Hepatocyte (in vitro differentiated cells): ENCODE results near the gene IRAK1. TPM values are rescaled to one million over a fixed set of nuclear protein-coding genes. Genes with fewer than 3 reads are reported as not detected.

Experiments used
- DNase-seq: peaks from one replicate; pipeline ENCODE4 v3.0.0-alpha.2; 2016; ENCODE audit warnings: low spot score
- H2AFZ ChIP-seq: fragments of 200-600 bp; sonication (generic); 2 replicates; pipeline ENCODE4 v1.6.0; 2016; ENCODE audit warnings: antibody characterized with exemption, mild to moderate bottlenecking
- H3K27ac ChIP-seq: fragments of 200-600 bp; sonication (generic); 2 replicates; pipeline ENCODE4 v1.5.1; 2016; ENCODE audit warnings: mild to moderate bottlenecking
- H3K27me3 ChIP-seq: fragments of 200-600 bp; sonication (generic); 2 replicates; pipeline ENCODE4 v1.6.1; 2016
- H3K36me3 ChIP-seq: fragments of 200-600 bp; sonication (generic); replicated peaks from 2 replicates; pipeline ENCODE4 v1.5.1; 2016; ENCODE audit warnings: low read depth; ENCODE audit not compliant: insufficient read depth
- H3K4me1 ChIP-seq: fragments of 200-600 bp; sonication (generic); 2 replicates; pipeline ENCODE4 v1.5.1; 2016; ENCODE audit warnings: mild to moderate bottlenecking, moderate library complexity; ENCODE audit not compliant: insufficient read depth
- H3K4me2 ChIP-seq: fragments of 200-600 bp; sonication (generic); 2 replicates; pipeline ENCODE4 v1.6.0; 2016
- H3K4me3 ChIP-seq: fragments of 200-600 bp; sonication (generic); 2 replicates; pipeline ENCODE4 v1.5.1; 2016; ENCODE audit warnings: mild to moderate bottlenecking
- H3K79me2 ChIP-seq: fragments of 200-600 bp; sonication (generic); 2 replicates; pipeline ENCODE4 v1.6.0; 2017; ENCODE audit warnings: mild to moderate bottlenecking
- H3K9me2 ChIP-seq: fragments of 200-600 bp; sonication (generic); replicated peaks from 2 replicates; pipeline ENCODE4 v1.6.0; 2017; ENCODE audit warnings: mild to moderate bottlenecking; ENCODE audit not compliant: insufficient read depth
- H3K9me3 ChIP-seq: fragments of 200-600 bp; sonication (generic); 2 replicates; pipeline ENCODE4 v1.5.1; 2016; ENCODE audit warnings: low read depth, mild to moderate bottlenecking
- H4K20me1 ChIP-seq: fragments of 200-600 bp; sonication (generic); 2 replicates; pipeline ENCODE4 v1.6.0; 2016; ENCODE audit warnings: mild to moderate bottlenecking; ENCODE audit not compliant: insufficient read depth, poor library complexity, severe bottlenecking
- CTCF ChIP-seq: fragments of 200-600 bp; sonication (generic); IDR thresholded peaks from 2 replicates; pipeline ENCODE4 v1.5.1; 2016; ENCODE audit warnings: antibody characterized with exemption, mild to moderate bottlenecking; ENCODE audit not compliant: poor library complexity
- EZH2 ChIP-seq: fragments of 200-600 bp; sonication (generic); IDR thresholded peaks from 2 replicates; pipeline ENCODE4 v1.6.1; 2016; ENCODE audit warnings: antibody characterized with exemption, mild to moderate bottlenecking, borderline replicate concordance
- EZH2phosphoT487 ChIP-seq: fragments of 200-600 bp; sonication (generic); IDR thresholded peaks from one replicate; pipeline ENCODE4 v1.6.1; 2018; ENCODE audit warnings: antibody characterized with exemption, mild to moderate bottlenecking, low read depth, moderate library complexity; ENCODE audit not compliant: unreplicated experiment, severe bottlenecking
- WGBS: methylation state at CpG from one replicate; pipeline ENCODE4 v1.1.6; 2016; ENCODE audit warnings: low lambda C conversion rate; ENCODE audit errors: missing lambda C conversion rate; 5-methylcytosine and 5-hydroxymethylcytosine counted together
- polyA plus RNA-seq: library from polyadenylated mRNA; unstranded; fragments of >200 nt; fragmentation: Nextera tagmentation; extraction: Ambion mirVana; gene quantifications from 2 replicates; pipeline ENCODE4 v1.2.1, GENCODE V29; 2016
- total RNA-seq: library from RNA; depleted of rRNA; stranded (reverse); fragments of >200 nt; gene quantifications from 2 replicates; pipeline ENCODE4 v1.2.3, GENCODE V29; 2014

IRAK1 gene
- total and polyA plus RNA-seq, 2 experiments from 2014 or later = 44.1 to 99.4 TPM

GRCh38 chrX:153966283-153966688, 53.4 kb downstream of the IRAK1 start:
- DNase-seq = no peak
- H3K36me3 ChIP-seq = no peaks in the 10 kb centered on the region
- no peak overlapping the region for H3K4me3 ChIP-seq
- peaks cover 15% of the 10 kb centered on the region for H3K4me1 ChIP-seq
- H2AFZ ChIP-seq = no peak overlapping the region
- H4K20me1 ChIP-seq = peaks cover 53% of the 10 kb centered on the region
- 89% methylated on average over 15 of the region's 15 CpGs for WGBS
- H3K79me2 ChIP-seq = peaks cover 63% of the 10 kb centered on the region
- no peaks in the 10 kb centered on the region for H3K9me2 ChIP-seq
- H3K9me3 ChIP-seq = no peaks in the 10 kb centered on the region
- H3K27me3 ChIP-seq = no peaks in the 10 kb centered on the region
- TF ChIP-seq EZH2phosphoT487 (no peak), CTCF (no peak), EZH2 (no peak)
- H3K4me2 ChIP-seq = no peak overlapping the region
- H3K27ac ChIP-seq = no peak overlapping the region

- no peak for TF ChIP-seq CTCF
- TF ChIP-seq EZH2 = no peak
- TF ChIP-seq EZH2phosphoT487 = no peak
- Histone ChIP-seq H3K4me3 (no peak overlapping the region), H2AFZ (no peak overlapping the region), H3K27ac (no peak overlapping the region), H3K27me3 (no peaks in the 10 kb centered on the region), H3K9me3 (no peaks in the 10 kb centered on the region), H3K4me1 (peaks cover 15% of the 10 kb centered on the region), H4K20me1 (peaks cover 53% of the 10 kb centered on the region), H3K36me3 (no peaks in the 10 kb centered on the region), H3K79me2 (peaks cover 59% of the 10 kb centered on the region), H3K9me2 (no peaks in the 10 kb centered on the region), H3K4me2 (no peak overlapping the region)
- 80% methylated on average over 5 of the region's 5 CpGs for WGBS
- no peak for DNase-seq
Observed at GRCh38 chrX:153965406-153965805, 54.3 kb downstream of the IRAK1 start.

GRCh38 chrX:153964105-153964504, 55.6 kb downstream of the IRAK1 start:
- Histone ChIP-seq H3K27ac (no peak overlapping the region), H3K4me3 (no peak overlapping the region), H3K79me2 (peaks cover 49% of the 10 kb centered on the region), H4K20me1 (peaks cover 43% of the 10 kb centered on the region), H3K27me3 (no peaks in the 10 kb centered on the region), H2AFZ (no peak overlapping the region), H3K4me2 (no peak overlapping the region), H3K4me1 (peaks cover 14% of the 10 kb centered on the region), H3K9me2 (no peaks in the 10 kb centered on the region), H3K36me3 (no peaks in the 10 kb centered on the region), H3K9me3 (no peaks in the 10 kb centered on the region)
- WGBS = 90% methylated on average over 14 of the region's 14 CpGs
- no peak for DNase-seq
- TF ChIP-seq CTCF (no peak), EZH2 (no peak), EZH2phosphoT487 (no peak)

- no peak overlapping the region for H3K4me2 ChIP-seq
- no peak overlapping the region for H3K27ac ChIP-seq
- H3K79me2 ChIP-seq = peaks cover 44% of the 10 kb centered on the region
- H4K20me1 ChIP-seq = peaks cover 37% of the 10 kb centered on the region
- H3K9me3 ChIP-seq = no peaks in the 10 kb centered on the region
- H3K36me3 ChIP-seq = no peaks in the 10 kb centered on the region
- H3K4me3 ChIP-seq = no peak overlapping the region
- no peak for TF ChIP-seq CTCF
- TF ChIP-seq EZH2 = no peak
- no peak for TF ChIP-seq EZH2phosphoT487
- H3K4me1 ChIP-seq = peaks cover 8% of the 10 kb centered on the region
- H2AFZ ChIP-seq = no peak overlapping the region
- no peaks in the 10 kb centered on the region for H3K27me3 ChIP-seq
- no peaks in the 10 kb centered on the region for H3K9me2 ChIP-seq
- 85% methylated on average over 12 of the region's 12 CpGs for WGBS
- DNase-seq = no peak
Observed at GRCh38 chrX:153963546-153963945, 56.2 kb downstream of the IRAK1 start.
